IMR-90 (cell line): ENCODE measurements around the gene GABBR1.

Experiments used
- CTCF ChIP-seq: conservative IDR thresholded peaks from 2 replicates; pipeline ENCODE4 v1.5.1; 2012; ENCODE audit warnings: mild to moderate bottlenecking, low read depth, low read length, improper control_type of control experiment
- POLR2A ChIP-seq: IDR thresholded peaks from 2 replicates; pipeline ENCODE4 v1.6.1; 2012; ENCODE audit warnings: mild to moderate bottlenecking, low read depth, low read length
- RAD21 ChIP-seq: IDR thresholded peaks from 2 replicates; pipeline ENCODE4 v1.6.1; 2012; ENCODE audit warnings: low read length, improper control_type of control experiment
- RFX5 ChIP-seq: IDR thresholded peaks from 2 replicates; pipeline ENCODE4 v1.8.0; 2012; ENCODE audit warnings: low read depth, mild to moderate bottlenecking, low read length, moderate library complexity

GRCh38 chr6:29597184-29597583, 35.8 kb downstream of the GABBR1 start:
- TF ChIP-seq RAD21, result no peak
- no peak for TF ChIP-seq POLR2A
- TF ChIP-seq CTCF, result no peak
- TF ChIP-seq RFX5, result no peak
